ENCODE measurements around the gene MAMLD1.

Gene MAMLD1

GRCh38 chrX:150429594-150429993 lies 66.5 kb downstream of the MAMLD1 start:
- in situ Hi-C loops (cut with MboI; ENCODE audit: low pct_unique_long_range_greater_than_20kb, low sequenced_read_pairs, unreplicated experiment), result no loop called here
- TF ChIP-seq CTCF (IDR thresholded peaks at IDR 0.05; ENCODE audit: extremely low read depth, insufficient read depth, missing control alignments), result no peak
- DNase-seq (ENCODE audit: low spot score), result no peak

GRCh38 chrX:150436195-150436594 lies 73.1 kb downstream of the MAMLD1 start:
- in situ Hi-C loops (cut with MboI; ENCODE audit: low pct_unique_long_range_greater_than_20kb, low sequenced_read_pairs, unreplicated experiment), result no loop called here
- TF ChIP-seq CTCF (IDR thresholded peaks at IDR 0.05; ENCODE audit: extremely low read depth, insufficient read depth, missing control alignments), result no peak

GRCh38 chrX:150438165-150438564 lies 75.0 kb downstream of the MAMLD1 start:
- no peak for DNase-seq (ENCODE audit: low spot score)
- TF ChIP-seq CTCF (IDR thresholded peaks at IDR 0.05; ENCODE audit: extremely low read depth, insufficient read depth, missing control alignments), result no peak
- in situ Hi-C loops (cut with MboI; ENCODE audit: low pct_unique_long_range_greater_than_20kb, low sequenced_read_pairs, unreplicated experiment), result no loop called here

More at GRCh38 chrX:150436195-150436594, 73.1 kb downstream of the MAMLD1 start:
- DNase-seq (ENCODE audit: low spot score), result no peak

- TF ChIP-seq CTCF (IDR thresholded peaks at IDR 0.05; ENCODE audit: extremely low read depth, insufficient read depth, missing control alignments), result no peak
- DNase-seq (ENCODE audit: low spot score), result no peak
- in situ Hi-C loops (cut with MboI; ENCODE audit: low pct_unique_long_range_greater_than_20kb, low sequenced_read_pairs, unreplicated experiment), result no loop called here
Observed at GRCh38 chrX:150446151-150446550, 83.0 kb downstream of the MAMLD1 start.

GRCh38 chrX:150446995-150447394 lies 83.9 kb downstream of the MAMLD1 start:
- DNase-seq (ENCODE audit: low spot score), result no peak
- no peak for TF ChIP-seq CTCF (IDR thresholded peaks at IDR 0.05; ENCODE audit: extremely low read depth, insufficient read depth, missing control alignments)
- in situ Hi-C loops (cut with MboI; ENCODE audit: low pct_unique_long_range_greater_than_20kb, low sequenced_read_pairs, unreplicated experiment), result no loop called here

- in situ Hi-C loops (cut with MboI; ENCODE audit: low pct_unique_long_range_greater_than_20kb, low sequenced_read_pairs, unreplicated experiment), result no loop called here
- DNase-seq (ENCODE audit: low spot score), result no peak
- TF ChIP-seq CTCF (IDR thresholded peaks at IDR 0.05; ENCODE audit: extremely low read depth, insufficient read depth, missing control alignments), result peak; percentile 29
Observed at GRCh38 chrX:150449313-150449712, 86.2 kb downstream of the MAMLD1 start.

Measured in GM13977 (cell line).